HepG2 (cell line): ENCODE measurements around the gene SLC26A5. TPM values are rescaled to one million over a fixed set of nuclear protein-coding genes. Genes with fewer than 3 reads are reported as not detected.
A peak's percentile ranks its signal among the peaks of the same experiment; 100 is the strongest.

Experiments used
- GABPB1 ChIP-seq: IDR thresholded peaks from 2 replicates; pipeline ENCODE4 v1.6.1; 2016; ENCODE audit warnings: mild to moderate bottlenecking, missing genetic modification reagents, moderate library complexity, missing compliant biosample characterization
- MLXIP ChIP-seq: sonication (generic); formaldehyde crosslinking; IDR thresholded peaks from 2 replicates; pipeline ENCODE4 v1.9.0; 2021; ENCODE audit warnings: missing genetic modification reagents, borderline replicate concordance
- SIX4 ChIP-seq: sonication (generic); formaldehyde crosslinking; IDR thresholded peaks from 2 replicates; pipeline ENCODE4 v1.4.0; 2020; ENCODE audit warnings: missing genetic modification reagents
- SNAPC4 ChIP-seq: sonication (generic); formaldehyde crosslinking; IDR thresholded peaks from 2 replicates; pipeline ENCODE4 v1.4.0; 2020; ENCODE audit warnings: mild to moderate bottlenecking, missing genetic modification reagents
- ZBTB49 ChIP-seq: sonication (generic); formaldehyde crosslinking; IDR thresholded peaks from 2 replicates; pipeline ENCODE4 v1.4.0; 2020; ENCODE audit warnings: missing genetic modification reagents, borderline replicate concordance
- ZFP91 ChIP-seq: sonication (generic); formaldehyde crosslinking; IDR thresholded peaks from 2 replicates; pipeline ENCODE4 v1.9.0; 2022; ENCODE audit warnings: missing genetic modification reagents, mild to moderate bottlenecking, borderline replicate concordance
- ZMYM3 ChIP-seq: sonication (generic); formaldehyde crosslinking; IDR thresholded peaks from 2 replicates; pipeline ENCODE4 v1.5.1; 2020; ENCODE audit warnings: mild to moderate bottlenecking, missing genetic modification reagents
- ZNF331 ChIP-seq: sonication (generic); formaldehyde crosslinking; IDR thresholded peaks from 2 replicates; pipeline ENCODE4 v1.4.0; 2020; ENCODE audit warnings: missing genetic modification reagents
- ZNF414 ChIP-seq: sonication (generic); formaldehyde crosslinking; IDR thresholded peaks from 2 replicates; pipeline ENCODE4 v1.5.0; 2020; ENCODE audit warnings: missing genetic modification reagents
- ZNF513 ChIP-seq: sonication (generic); formaldehyde crosslinking; conservative IDR thresholded peaks from 2 replicates; pipeline ENCODE4 v1.5.0; 2020; ENCODE audit warnings: missing genetic modification reagents
- ZNF550 ChIP-seq: sonication (generic); formaldehyde crosslinking; IDR thresholded peaks from 2 replicates; pipeline ENCODE4 v1.4.0; 2020; ENCODE audit warnings: mild to moderate bottlenecking, missing genetic modification reagents, borderline replicate concordance
- polyA plus RNA-seq, 8 experiments: library from polyadenylated mRNA; depleted of rRNA in 3 of 8; stranded (reverse) in 7 of 8; unstranded in 1 of 8; fragments of >200 nt; fragmentation: Illumina TruSeq in 4 of 8; extraction: Trizol in 4 of 8; gene quantifications; 2 replicates each; pipeline versions ENCODE4 v1.2.1 to v1.2.3, GENCODE V29; 2011 to 2016; ENCODE audit warnings: low read depth in 4 of 8, missing spikeins in 1 of 8, mixed read lengths in 1 of 8; ENCODE audit not compliant: insufficient read depth in 1 of 8
- total RNA-seq, 5 experiments: library from RNA; depleted of rRNA; stranded (reverse); fragments of >200 nt; fragmentation: Illumina TruSeq; extraction: Trizol; gene quantifications; 2 replicates each; pipeline ENCODE4 v1.2.3, GENCODE V29; 2016; ENCODE audit warnings: low read depth in 1 of 5

SLC26A5 gene
- total and polyA plus RNA-seq, 2 of the 13 experiments (the other 11 are each of a cell fraction or from before 2014, with no cell fraction given), result 0.08 to 0.11 TPM

GRCh38 chr7:103347507-103348267, 98.3 kb downstream of the SLC26A5 start, which contains the start of gene PSMC2 (continued):
- no peak for TF ChIP-seq ZBTB49 (CRISPR knock-in tag)
- TF ChIP-seq ZNF414 (CRISPR knock-in tag), result 0 out of 2 replicates have a peak, but pooled peaks have one; percentile 62
- no peak for TF ChIP-seq SNAPC4
- peak; percentile 63 for TF ChIP-seq ZFP91 (CRISPR knock-in tag)
- 0 out of 2 replicates have a peak, but pooled peaks have one; percentile 38 for TF ChIP-seq SIX4 (CRISPR knock-in tag)
- no peak for TF ChIP-seq ZMYM3 (CRISPR knock-in tag)
- peak; percentile 96 for TF ChIP-seq GABPB1 (CRISPR knock-in tag)
- no peak for TF ChIP-seq ZNF513 (CRISPR knock-in tag)
- no peak for TF ChIP-seq MLXIP (CRISPR knock-in tag)
- peak; percentile 78 for TF ChIP-seq ZNF331 (CRISPR knock-in tag)
- TF ChIP-seq ZNF550 (CRISPR knock-in tag), result no peak
